OCI-LY1 (cell line): ENCODE data around the gene ATXN1.
A peak's percentile ranks its signal among the peaks of the same experiment; 100 is the strongest.

Experiments used
- H2AFZ ChIP-seq: fragments of 200-600 bp; sonication (generic), shearing (Covaris generic); 2 replicates; pipeline ENCODE4 v1.6.0; 2014; ENCODE audit warnings: antibody characterized with exemption, mild to moderate bottlenecking, low read length
- H3F3A ChIP-seq: fragments of 200-600 bp; sonication (generic), shearing (Covaris generic); 2 replicates; pipeline ENCODE4 v1.6.0; 2014; ENCODE audit warnings: mild to moderate bottlenecking, antibody characterized with exemption, low read length, moderate library complexity; ENCODE audit not compliant: insufficient read depth
- H3K27ac ChIP-seq: fragments of 200-600 bp; sonication (generic); 2 replicates; pipeline ENCODE4 v1.5.1; 2014; ENCODE audit warnings: low read length, mixed run types, mild to moderate bottlenecking, low read depth; ENCODE audit not compliant: poor library complexity, severe bottlenecking
- H3K27me3 ChIP-seq: fragments of 200-600 bp; sonication (generic); 2 replicates; pipeline ENCODE4 v1.6.0; 2014; ENCODE audit warnings: antibody characterized with exemption, mild to moderate bottlenecking, low read length, moderate library complexity; ENCODE audit not compliant: insufficient read depth
- H3K36me3 ChIP-seq: fragments of 200-600 bp; sonication (generic); 2 replicates; pipeline ENCODE4 v1.6.1; 2014; ENCODE audit warnings: mild to moderate bottlenecking, antibody characterized with exemption, low read length, moderate library complexity, mixed read lengths; ENCODE audit not compliant: insufficient read depth
- H3K4me1 ChIP-seq: fragments of 200-600 bp; sonication (generic); 2 replicates; pipeline ENCODE4 v1.5.1; 2014; ENCODE audit warnings: mild to moderate bottlenecking, low read length, moderate library complexity; ENCODE audit not compliant: insufficient read depth, severe bottlenecking
- H3K4me2 ChIP-seq: fragments of 200-600 bp; sonication (generic), shearing (Covaris generic); 2 replicates; pipeline ENCODE4 v1.6.1; 2014; ENCODE audit warnings: low read length
- H3K4me3 ChIP-seq: fragments of 200-600 bp; sonication (generic); 2 replicates; pipeline ENCODE4 v1.5.1; 2014; ENCODE audit warnings: low read length, low read depth, mild to moderate bottlenecking, mixed read lengths; ENCODE audit not compliant: poor library complexity, severe bottlenecking
- H3K79me2 ChIP-seq: fragments of 200-600 bp; shearing (Covaris generic); 2 replicates; pipeline ENCODE4 v1.6.1; 2016; ENCODE audit warnings: mixed run types, low read length, mixed read lengths; ENCODE audit not compliant: insufficient read depth
- H3K9ac ChIP-seq: fragments of 200-600 bp; sonication (generic), shearing (Covaris generic); 2 replicates; pipeline ENCODE4 v1.6.1; 2014; ENCODE audit warnings: mild to moderate bottlenecking, low read length, mixed read lengths
- H3K9me2 ChIP-seq: fragments of 200-600 bp; sonication (generic), shearing (Covaris generic); 2 replicates; pipeline ENCODE4 v1.6.1; 2014; ENCODE audit warnings: low read depth, mild to moderate bottlenecking, low read length, mixed read lengths
- H3K9me3 ChIP-seq: fragments of 200-600 bp; shearing (Covaris generic); 2 replicates; pipeline ENCODE4 v1.6.1; 2014; ENCODE audit warnings: low read length, mixed read lengths
- H4K20me1 ChIP-seq: fragments of 200-600 bp; sonication (generic), shearing (Covaris generic); 2 replicates; pipeline ENCODE4 v1.6.0; 2016; ENCODE audit warnings: mild to moderate bottlenecking, low read length; ENCODE audit not compliant: insufficient read depth
- EZH2 ChIP-seq: fragments of 200-600 bp; sonication (generic), shearing (Covaris generic); IDR thresholded peaks from 2 replicates; pipeline ENCODE4 v1.8.0; 2017; ENCODE audit warnings: borderline replicate concordance, mixed run types, mild to moderate bottlenecking, antibody characterized with exemption, low read length, moderate library complexity, mixed read lengths
- TF ChIP-seq, protein P1 (sequence below): fragments of 200-600 bp; sonication (generic), shearing (Covaris generic); IDR thresholded peaks from 2 replicates; pipeline ENCODE4 v1.5.1; 2017; ENCODE audit warnings: mild to moderate bottlenecking, antibody characterized with exemption, low read length, moderate library complexity, mixed read lengths

The ATXN1 gene

DNA sequence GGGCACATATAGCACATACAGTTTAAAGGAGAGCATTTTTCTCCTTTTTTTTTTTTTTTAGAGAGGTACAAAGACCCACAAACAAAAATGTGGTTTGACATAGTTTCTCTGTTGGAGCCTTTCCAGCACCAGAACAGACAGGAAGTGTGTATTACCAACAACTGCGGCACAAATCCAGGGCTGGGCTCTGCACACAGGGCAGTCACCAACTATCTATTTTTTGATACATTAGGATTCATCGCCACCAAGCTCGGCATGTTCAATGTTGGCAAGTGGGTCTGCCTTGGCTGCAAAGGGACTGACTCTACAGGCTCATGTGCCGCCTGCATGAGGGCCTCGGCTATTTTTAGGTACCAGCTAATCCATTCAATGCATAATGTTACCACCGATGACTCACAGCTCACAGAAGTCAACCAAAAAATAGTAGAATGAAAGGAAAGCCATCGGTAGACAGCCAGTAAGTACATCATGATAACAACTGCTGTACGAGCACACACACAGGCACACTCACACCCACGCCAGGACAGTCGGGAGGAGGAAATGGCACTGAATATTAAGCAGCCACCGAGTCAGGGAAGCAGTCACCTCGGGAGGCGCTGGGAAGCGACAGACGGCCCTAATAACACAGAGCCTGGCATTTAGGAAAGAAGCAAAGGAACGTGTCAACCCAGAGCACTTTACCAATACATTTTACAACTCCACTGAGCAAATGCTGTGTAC is 441.3 kb downstream of the ATXN1 start:
- Histone ChIP-seq H3K4me3 (no peak overlapping the region), H3K27ac (no peak overlapping the region), H3F3A (no peaks in the 10 kb centered on the region), H3K4me1 (peaks cover 20% of the 10 kb centered on the region), H3K4me2 (peak overlapping the region; percentile 35; the same call in 1 of the 2 replicates), H2AFZ (no peak overlapping the region), H3K36me3 (no peaks in the 10 kb centered on the region), H3K9ac (no peak overlapping the region), H3K9me3 (no peaks in the 10 kb centered on the region), H4K20me1 (no peaks in the 10 kb centered on the region), H3K27me3 (no peaks in the 10 kb centered on the region), H3K79me2 (no peaks in the 10 kb centered on the region), H3K9me2 (no peaks in the 10 kb centered on the region)
- no peak for TF ChIP-seq EZH2
- TF ChIP-seq, protein P1, sequence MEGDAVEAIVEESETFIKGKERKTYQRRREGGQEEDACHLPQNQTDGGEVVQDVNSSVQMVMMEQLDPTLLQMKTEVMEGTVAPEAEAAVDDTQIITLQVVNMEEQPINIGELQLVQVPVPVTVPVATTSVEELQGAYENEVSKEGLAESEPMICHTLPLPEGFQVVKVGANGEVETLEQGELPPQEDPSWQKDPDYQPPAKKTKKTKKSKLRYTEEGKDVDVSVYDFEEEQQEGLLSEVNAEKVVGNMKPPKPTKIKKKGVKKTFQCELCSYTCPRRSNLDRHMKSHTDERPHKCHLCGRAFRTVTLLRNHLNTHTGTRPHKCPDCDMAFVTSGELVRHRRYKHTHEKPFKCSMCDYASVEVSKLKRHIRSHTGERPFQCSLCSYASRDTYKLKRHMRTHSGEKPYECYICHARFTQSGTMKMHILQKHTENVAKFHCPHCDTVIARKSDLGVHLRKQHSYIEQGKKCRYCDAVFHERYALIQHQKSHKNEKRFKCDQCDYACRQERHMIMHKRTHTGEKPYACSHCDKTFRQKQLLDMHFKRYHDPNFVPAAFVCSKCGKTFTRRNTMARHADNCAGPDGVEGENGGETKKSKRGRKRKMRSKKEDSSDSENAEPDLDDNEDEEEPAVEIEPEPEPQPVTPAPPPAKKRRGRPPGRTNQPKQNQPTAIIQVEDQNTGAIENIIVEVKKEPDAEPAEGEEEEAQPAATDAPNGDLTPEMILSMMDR: no peak

DNA sequence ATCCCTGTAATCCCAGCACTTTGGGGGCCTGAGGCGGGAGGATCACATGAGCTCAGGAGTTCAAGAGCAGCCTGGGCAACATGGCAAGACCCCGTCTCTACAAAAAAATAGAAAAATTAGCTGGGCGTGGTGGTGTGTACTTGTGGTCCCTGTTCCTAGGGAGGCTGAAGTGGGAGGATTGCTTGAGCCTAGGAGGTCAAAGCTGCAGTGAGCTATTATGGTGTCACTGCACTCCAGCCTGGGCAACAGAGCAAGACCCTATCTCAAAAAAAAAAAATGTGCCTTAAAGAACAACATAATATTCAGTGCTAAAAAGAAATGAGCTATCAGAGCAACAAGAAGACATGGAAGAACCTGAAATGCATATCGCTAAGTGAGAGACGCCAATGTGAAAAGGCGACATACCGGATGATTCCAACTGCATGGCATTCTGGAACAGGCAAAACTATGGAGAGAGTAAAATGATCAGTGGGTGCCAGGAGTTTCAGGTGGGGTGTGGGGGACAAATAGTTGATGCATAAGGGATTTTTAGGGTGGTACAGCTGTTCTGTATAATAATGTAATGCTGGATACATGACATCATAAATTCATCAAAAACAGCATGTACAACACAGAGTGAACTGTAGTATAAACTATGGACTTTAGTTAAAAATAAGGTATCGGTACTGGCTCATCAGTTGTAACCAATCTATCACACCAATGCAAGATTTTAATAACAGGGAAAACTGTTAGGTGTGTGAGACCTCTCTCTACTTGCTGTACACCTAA is 442.1 kb downstream of the ATXN1 start:
- no peaks in the 10 kb centered on the region for H3K9me3 ChIP-seq
- no peaks in the 10 kb centered on the region for H3K9me2 ChIP-seq
- no peak overlapping the region for H3K4me3 ChIP-seq
- no peak for TF ChIP-seq EZH2
- TF ChIP-seq, protein P1: no peak
- no peaks in the 10 kb centered on the region for H3K36me3 ChIP-seq
- H3K4me2 ChIP-seq: no peak overlapping the region; the same call in 1 of the 2 replicates
- H2AFZ ChIP-seq: no peak overlapping the region
- H3K27ac ChIP-seq: no peak overlapping the region
- H4K20me1 ChIP-seq: no peaks in the 10 kb centered on the region
- no peaks in the 10 kb centered on the region for H3K27me3 ChIP-seq
- H3K79me2 ChIP-seq: no peaks in the 10 kb centered on the region
- H3F3A ChIP-seq: no peaks in the 10 kb centered on the region
- H3K4me1 ChIP-seq: peaks cover 20% of the 10 kb centered on the region
- H3K9ac ChIP-seq: no peak overlapping the region

DNA sequence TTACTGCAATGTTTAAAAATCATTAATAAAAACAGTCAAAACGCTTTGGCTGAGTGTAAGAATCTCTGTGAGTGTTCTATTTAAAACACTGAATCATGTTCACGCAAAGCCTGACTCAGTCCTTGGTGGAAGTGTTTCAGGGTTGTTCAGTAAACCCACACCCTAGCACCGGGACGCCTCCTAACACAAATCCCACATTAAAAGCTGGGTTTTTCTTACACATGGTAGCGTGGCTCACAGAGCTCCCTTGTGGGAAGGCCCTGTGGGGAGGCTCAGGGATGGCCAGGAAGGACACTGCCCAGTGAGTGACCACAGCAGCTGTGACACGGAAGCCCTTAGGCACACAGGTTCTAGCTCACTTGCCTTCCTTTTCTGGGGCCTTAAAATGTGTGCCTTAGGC is 442.7 kb downstream of the ATXN1 start:
- H3K4me2 ChIP-seq: no peak overlapping the region
- no peak overlapping the region for H2AFZ ChIP-seq
- H3K9me2 ChIP-seq: no peaks in the 10 kb centered on the region
- H3K27me3 ChIP-seq: no peaks in the 10 kb centered on the region
- no peak overlapping the region for H3K27ac ChIP-seq
- peaks cover 20% of the 10 kb centered on the region for H3K4me1 ChIP-seq
- no peaks in the 10 kb centered on the region for H3K79me2 ChIP-seq
- no peaks in the 10 kb centered on the region for H3F3A ChIP-seq
- no peak overlapping the region for H3K9ac ChIP-seq
- TF ChIP-seq, protein P1: no peak
- TF ChIP-seq EZH2: no peak
- H3K36me3 ChIP-seq: no peaks in the 10 kb centered on the region
- H3K9me3 ChIP-seq: no peaks in the 10 kb centered on the region
- H3K4me3 ChIP-seq: no peak overlapping the region
- H4K20me1 ChIP-seq: no peaks in the 10 kb centered on the region
